Measurements from ENCODE around the gene LACTB. TPM values are rescaled to one million over a fixed set of nuclear protein-coding genes. Genes with fewer than 3 reads are reported as not detected.
A peak's percentile ranks its signal among the peaks of the same experiment; 100 is the strongest.

Gene LACTB
- 12.7 TPM for total RNA-seq
- polyA plus RNA-seq, result 22.3 TPM
- long read RNA-seq, donor 1, partial matches to known transcripts, result 0 of 1 reads
- long read RNA-seq, donor 1, other reads (novel, unspliced or antisense), result 0 of 1 reads
- long read RNA-seq, donor 2, result 0 reads
- long read RNA-seq, donor 3, partial matches to known transcripts, result 0 of 4 reads
- long read RNA-seq, donor 3, other reads (novel, unspliced or antisense), result 0 of 4 reads
- long read RNA-seq, donor 4, partial matches to known transcripts, result 0 of 2 reads
- long read RNA-seq, donor 4, other reads (novel, unspliced or antisense), result 0 of 2 reads
- long read RNA-seq, donor 5, transcript LACTB-201 (6 exons, 1,972 nt), result major isoform, 8 of 8 reads
- long read RNA-seq, donor 5, partial matches to known transcripts, result 0 of 8 reads
- long read RNA-seq, donor 5, other reads (novel, unspliced or antisense), result 0 of 8 reads
- long read RNA-seq, donor 6, partial matches to known transcripts, result 0 of 3 reads
- long read RNA-seq, donor 6, other reads (novel, unspliced or antisense), result 0 of 3 reads
- long read RNA-seq, donor 7, transcript LACTB-201 (6 exons, 1,972 nt), result major isoform, 6 of 6 reads
- long read RNA-seq, donor 7, partial matches to known transcripts, result 0 of 6 reads
- long read RNA-seq, donor 7, other reads (novel, unspliced or antisense), result 0 of 6 reads
- long read RNA-seq, donor 8, partial matches to known transcripts, result 0 of 1 reads
- long read RNA-seq, donor 8, other reads (novel, unspliced or antisense), result 0 of 1 reads
- long read RNA-seq, donor 9, partial matches to known transcripts, result 0 of 4 reads
- long read RNA-seq, donor 9, other reads (novel, unspliced or antisense), result 0 of 4 reads
- long read RNA-seq, donor 10, partial matches to known transcripts, result 0 of 3 reads
- long read RNA-seq, donor 10, other reads (novel, unspliced or antisense), result 0 of 3 reads

- Histone ChIP-seq H3K4me3 (ENCODE audit: low read length in 2 of 2) (peak within 1 kb of the TSS; percentile 82 to 92), H3K27ac (ENCODE audit: low read depth in 1 of 2, low read length in 1 of 2) (peak within 1 kb of the TSS; percentile 43 to 95), H3K9me3 (ENCODE audit: control insufficient read depth in 2 of 2, insufficient read depth in 1 of 2, low read length in 1 of 2) (peaks cover 3 to 11% of the 10 kb centered on the region in 2 donors), H3K27me3 (ENCODE audit: control insufficient read depth in 2 of 2, insufficient read depth in 1 of 2, low read length in 1 of 2) (no peaks in the 10 kb centered on the region), H3K4me1 (ENCODE audit: control insufficient read depth in 2 of 2, insufficient read depth in 2 of 2, low read length in 2 of 2) (no peaks in the 10 kb centered on the region), H3K36me3 (ENCODE audit: control insufficient read depth in 2 of 2, insufficient read depth in 2 of 2, low read length in 1 of 2) (peaks cover 0 to 6% of the 10 kb centered on the region in 2 donors)
- WGBS, result 8% methylated on average over 40 of the region's 40 CpGs
- DNase-seq (ENCODE audit: low read depth in 6 of 9, low spot score in 9 of 9), result peak; percentile 21 to 89 (median 66)
Measured at GRCh38 chr15:63121382-63122001, at the start of gene LACTB. LACTB (plus strand) TSS chr15:63121861; CDS start chr15:63121872, 11 bp downstream.

GRCh38 chr15:63072023-63072650 is 49.5 kb upstream of the LACTB start:
- H3K4me1 ChIP-seq (ENCODE audit: control insufficient read depth in 2 of 2, insufficient read depth in 2 of 2, low read length in 2 of 2), result no peaks in the 10 kb centered on the region
- H3K4me3 ChIP-seq (ENCODE audit: low read length in 2 of 2), result no peak overlapping the region
- no peaks in the 10 kb centered on the region for H3K27me3 ChIP-seq (ENCODE audit: control insufficient read depth in 2 of 2, insufficient read depth in 1 of 2, low read length in 1 of 2)
- 96% methylated on average over 3 of the region's 3 CpGs for WGBS
- DNase-seq (ENCODE audit: low read depth in 6 of 9, low spot score in 9 of 9), result no peak
- no peaks in the 10 kb centered on the region for H3K36me3 ChIP-seq (ENCODE audit: control insufficient read depth in 2 of 2, insufficient read depth in 2 of 2, low read length in 1 of 2)
- H3K9me3 ChIP-seq (ENCODE audit: control insufficient read depth in 2 of 2, insufficient read depth in 1 of 2, low read length in 1 of 2), result no peaks in the 10 kb centered on the region
- no peak overlapping the region for H3K27ac ChIP-seq (ENCODE audit: low read depth in 1 of 2, low read length in 1 of 2)

- Histone ChIP-seq H3K36me3 (ENCODE audit: control insufficient read depth in 2 of 2, insufficient read depth in 2 of 2, low read length in 1 of 2) (no peaks in the 10 kb centered on the region), H3K4me3 (ENCODE audit: low read length in 2 of 2) (no peak overlapping the region)
Measured at GRCh38 chr15:63072809-63073277, 48.8 kb upstream of the LACTB start.

GRCh38 chr15:63073497-63074172 is 48.0 kb upstream of the LACTB start:
- Histone ChIP-seq H3K4me3 (ENCODE audit: low read length in 2 of 2) (no peak overlapping the region), H3K9me3 (ENCODE audit: control insufficient read depth in 2 of 2, insufficient read depth in 1 of 2, low read length in 1 of 2) (no peaks in the 10 kb centered on the region), H3K27me3 (ENCODE audit: control insufficient read depth in 2 of 2, insufficient read depth in 1 of 2, low read length in 1 of 2) (no peaks in the 10 kb centered on the region), H3K27ac (ENCODE audit: low read depth in 1 of 2, low read length in 1 of 2) (no peak overlapping the region), H3K4me1 (ENCODE audit: control insufficient read depth in 2 of 2, insufficient read depth in 2 of 2, low read length in 2 of 2) (no peaks in the 10 kb centered on the region), H3K36me3 (ENCODE audit: control insufficient read depth in 2 of 2, insufficient read depth in 2 of 2, low read length in 1 of 2) (no peaks in the 10 kb centered on the region)
- DNase-seq (ENCODE audit: low read depth in 6 of 9, low spot score in 9 of 9), result no peak
- 87% methylated on average over 9 of the region's 9 CpGs for WGBS

More at GRCh38 chr15:63072809-63073277, 48.8 kb upstream of the LACTB start:
- Histone ChIP-seq H3K27ac (ENCODE audit: low read depth in 1 of 2, low read length in 1 of 2) (no peak overlapping the region), H3K27me3 (ENCODE audit: control insufficient read depth in 2 of 2, insufficient read depth in 1 of 2, low read length in 1 of 2) (no peaks in the 10 kb centered on the region), H3K9me3 (ENCODE audit: control insufficient read depth in 2 of 2, insufficient read depth in 1 of 2, low read length in 1 of 2) (no peaks in the 10 kb centered on the region), H3K4me1 (ENCODE audit: control insufficient read depth in 2 of 2, insufficient read depth in 2 of 2, low read length in 2 of 2) (no peaks in the 10 kb centered on the region)
- 98% methylated on average over 9 of the region's 9 CpGs for WGBS
- no peak for DNase-seq (ENCODE audit: low read depth in 6 of 9, low spot score in 9 of 9)

- 93% methylated on average over 17 of the region's 17 CpGs for WGBS
- no peaks in the 10 kb centered on the region for H3K36me3 ChIP-seq (ENCODE audit: control insufficient read depth in 2 of 2, insufficient read depth in 2 of 2, low read length in 1 of 2)
- H3K9me3 ChIP-seq (ENCODE audit: control insufficient read depth in 2 of 2, insufficient read depth in 1 of 2, low read length in 1 of 2), result no peaks in the 10 kb centered on the region
- no peak for DNase-seq (ENCODE audit: low read depth in 6 of 9, low spot score in 9 of 9)
- H3K27ac ChIP-seq (ENCODE audit: low read depth in 1 of 2, low read length in 1 of 2), result no peak overlapping the region
- no peak overlapping the region for H3K4me3 ChIP-seq (ENCODE audit: low read length in 2 of 2)
- no peaks in the 10 kb centered on the region for H3K27me3 ChIP-seq (ENCODE audit: control insufficient read depth in 2 of 2, insufficient read depth in 1 of 2, low read length in 1 of 2)
- no peaks in the 10 kb centered on the region for H3K4me1 ChIP-seq (ENCODE audit: control insufficient read depth in 2 of 2, insufficient read depth in 2 of 2, low read length in 2 of 2)
Measured at GRCh38 chr15:63075015-63075983, 46.4 kb upstream of the LACTB start.

- no peak for DNase-seq (ENCODE audit: low read depth in 6 of 9, low spot score in 9 of 9)
- no peak overlapping the region for H3K4me3 ChIP-seq (ENCODE audit: low read length in 2 of 2)
- 71% methylated on average over 12 of the region's 12 CpGs for WGBS
- no peaks in the 10 kb centered on the region for H3K27me3 ChIP-seq (ENCODE audit: control insufficient read depth in 2 of 2, insufficient read depth in 1 of 2, low read length in 1 of 2)
- no peaks in the 10 kb centered on the region for H3K36me3 ChIP-seq (ENCODE audit: control insufficient read depth in 2 of 2, insufficient read depth in 2 of 2, low read length in 1 of 2)
- H3K27ac ChIP-seq (ENCODE audit: low read depth in 1 of 2, low read length in 1 of 2), result no peak overlapping the region
- H3K4me1 ChIP-seq (ENCODE audit: control insufficient read depth in 2 of 2, insufficient read depth in 2 of 2, low read length in 2 of 2), result no peaks in the 10 kb centered on the region
- no peaks in the 10 kb centered on the region for H3K9me3 ChIP-seq (ENCODE audit: control insufficient read depth in 2 of 2, insufficient read depth in 1 of 2, low read length in 1 of 2)
Measured at GRCh38 chr15:63075984-63076713, 45.5 kb upstream of the LACTB start.

GRCh38 chr15:63076714-63077046 is 45.0 kb upstream of the LACTB start:
- WGBS, result 94% methylated on average over 4 of the region's 4 CpGs
- no peak overlapping the region for H3K27ac ChIP-seq (ENCODE audit: low read depth in 1 of 2, low read length in 1 of 2)
- H3K4me3 ChIP-seq (ENCODE audit: low read length in 2 of 2), result no peak overlapping the region

More at GRCh38 chr15:63076714-63077046, 45.0 kb upstream of the LACTB start:
- Histone ChIP-seq H3K4me1 (ENCODE audit: control insufficient read depth in 2 of 2, insufficient read depth in 2 of 2, low read length in 2 of 2) (no peaks in the 10 kb centered on the region), H3K36me3 (ENCODE audit: control insufficient read depth in 2 of 2, insufficient read depth in 2 of 2, low read length in 1 of 2) (no peaks in the 10 kb centered on the region), H3K9me3 (ENCODE audit: control insufficient read depth in 2 of 2, insufficient read depth in 1 of 2, low read length in 1 of 2) (no peaks in the 10 kb centered on the region), H3K27me3 (ENCODE audit: control insufficient read depth in 2 of 2, insufficient read depth in 1 of 2, low read length in 1 of 2) (no peaks in the 10 kb centered on the region)
- DNase-seq (ENCODE audit: low read depth in 6 of 9, low spot score in 9 of 9), result no peak
